Measurements from ENCODE around the gene RBM38. TPM values are rescaled to one million over a fixed set of nuclear protein-coding genes. Genes with fewer than 3 reads are reported as not detected.
A peak's percentile ranks its signal among the peaks of the same experiment; 100 is the strongest.
"Not testable (repeated sequence)": the region's sequence is repeated elsewhere in the genome, so short reads cannot be mapped to it uniquely, and the experiment has no call there.

Gene RBM38
- total RNA-seq, 2 experiments from 2014 or later, result 60.3 to 63.1 TPM

DNA sequence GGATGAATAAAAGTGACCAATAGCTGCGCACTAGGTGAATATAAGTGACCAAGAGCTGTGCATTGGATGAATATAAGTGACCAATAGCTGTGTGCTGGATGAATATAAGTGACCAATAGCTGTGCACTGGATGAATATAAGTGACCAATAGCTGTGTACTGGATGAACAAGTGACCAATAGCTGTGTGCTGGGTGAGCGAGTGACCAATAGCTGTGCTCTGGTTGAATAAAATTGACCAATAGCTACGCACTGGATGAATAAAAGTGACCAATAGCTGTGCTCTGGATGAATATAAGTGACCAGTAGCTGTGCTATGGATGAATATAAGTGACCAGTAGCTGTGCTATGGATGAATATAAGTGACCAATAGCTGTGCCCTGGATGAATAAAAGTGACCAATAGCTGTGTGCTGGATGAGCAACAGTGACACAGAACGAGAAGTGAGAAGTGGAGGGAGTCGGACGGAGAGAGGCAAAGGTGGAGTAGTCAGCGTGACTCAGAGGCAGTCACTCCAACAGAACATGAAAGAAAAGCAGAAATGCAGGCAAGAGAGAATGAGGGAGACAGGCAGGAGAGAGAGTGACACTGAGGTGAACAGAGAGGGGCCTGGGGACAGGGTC is 38.5 kb downstream of the RBM38 start:
- Mint-ChIP-seq H3K27me3 (ENCODE audit: low read depth) (no peaks in the 10 kb centered on the region), H3K9me3 (no peaks in the 10 kb centered on the region), H3K4me3 (no peak overlapping the region), H3K36me3 (ENCODE audit: low read depth) (no peaks in the 10 kb centered on the region), H3K4me1 (ENCODE audit: low read depth) (peaks cover 59% of the 10 kb centered on the region), H3K27ac (no peak overlapping the region)
- CTCF ChIA-PET, result interaction anchor here (0.9 to 1.3 kb wide), 3 partner anchors 13 to 21 kb away, joined by 3 read pairs; no protein-coding TSS in a partner anchor
- intact Hi-C loops (cut with micrococcal nuclease), result no loop called here
- no peak for DNase-seq

DNA sequence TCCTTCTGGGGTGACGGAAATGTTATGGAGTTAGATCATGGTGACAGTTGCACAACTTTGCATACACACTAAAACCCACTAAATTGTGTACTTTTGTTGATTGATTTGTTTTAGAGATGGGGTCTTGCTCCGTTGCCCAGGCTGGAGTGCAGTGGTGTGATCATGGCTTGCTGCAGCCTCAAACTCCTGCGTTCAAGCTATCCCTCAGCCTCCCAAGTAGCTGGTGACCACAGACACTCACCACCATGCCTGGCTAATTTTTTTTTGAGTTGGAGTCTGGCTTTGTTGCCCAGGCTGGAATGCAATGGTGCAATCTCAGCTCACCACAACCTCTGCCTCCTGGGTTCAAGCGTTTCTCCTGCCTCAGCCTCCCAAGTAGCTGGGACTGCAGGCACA is 39.0 kb downstream of the RBM38 start:
- H3K9me3 Mint-ChIP-seq; H3K27me3 Mint-ChIP-seq (ENCODE audit: low read depth); H3K27ac Mint-ChIP-seq; H3K4me3 Mint-ChIP-seq; DNase-seq; intact Hi-C loops (cut with micrococcal nuclease); H3K36me3 Mint-ChIP-seq (ENCODE audit: low read depth): not testable (repeated sequence)
- peaks cover 60% of the 10 kb centered on the region for H3K4me1 Mint-ChIP-seq (ENCODE audit: low read depth)
- CTCF ChIA-PET, result interaction anchor here (0.9 to 1.3 kb wide), 3 partner anchors 13 to 21 kb away, joined by 3 read pairs; no protein-coding TSS in a partner anchor

DNA sequence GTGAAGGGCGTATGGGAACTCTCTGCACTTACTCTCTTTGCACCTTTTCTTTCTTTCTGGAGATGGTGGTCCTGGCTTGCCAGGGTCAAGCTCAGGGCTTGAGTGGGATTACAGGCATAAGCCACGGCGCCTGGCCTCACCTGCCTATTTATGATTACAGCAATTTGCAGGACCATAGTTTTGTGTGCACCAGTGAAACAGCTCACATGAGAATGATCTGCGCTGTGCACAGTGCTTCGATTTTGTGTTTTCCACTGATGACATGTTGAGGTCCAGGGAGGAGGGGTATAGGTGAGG is 40.3 kb downstream of the RBM38 start:
- no peak for DNase-seq
- Mint-ChIP-seq H3K4me3 (no peak overlapping the region), H3K27ac (no peak overlapping the region), H3K27me3 (ENCODE audit: low read depth) (no peaks in the 10 kb centered on the region), H3K36me3 (ENCODE audit: low read depth) (no peaks in the 10 kb centered on the region), H3K9me3 (no peaks in the 10 kb centered on the region), H3K4me1 (ENCODE audit: low read depth) (peaks cover 62% of the 10 kb centered on the region)
- CTCF ChIA-PET, result no interaction called here
- intact Hi-C loops (cut with micrococcal nuclease), result no loop called here

DNA sequence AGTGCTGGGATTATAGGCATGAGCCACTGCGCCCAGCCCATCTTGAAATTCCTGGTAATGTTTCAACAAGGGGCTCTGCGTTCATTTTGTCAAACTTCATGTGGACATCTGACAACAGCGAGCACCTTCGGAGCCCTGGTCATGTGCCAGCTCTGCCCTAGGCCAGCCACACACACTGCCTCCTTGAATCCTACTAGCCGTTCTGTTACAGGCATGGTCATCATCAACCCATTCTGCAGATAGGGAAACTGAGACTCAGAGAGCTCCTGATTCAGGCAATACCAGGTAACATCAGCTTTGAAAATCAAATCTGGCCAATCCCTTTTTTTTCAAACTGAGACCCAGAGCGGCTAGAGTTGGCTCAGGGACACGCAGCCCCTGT is 41.3 kb downstream of the RBM38 start:
- CTCF ChIA-PET, result no interaction called here
- H3K27ac Mint-ChIP-seq, result peak overlapping the region; percentile 87
- H3K36me3 Mint-ChIP-seq (ENCODE audit: low read depth), result no peaks in the 10 kb centered on the region
- peaks cover 58% of the 10 kb centered on the region for H3K4me1 Mint-ChIP-seq (ENCODE audit: low read depth)
- H3K9me3 Mint-ChIP-seq, result no peaks in the 10 kb centered on the region
- DNase-seq, result no peak
- intact Hi-C loops (cut with micrococcal nuclease), result loop anchor here (2.0 kb wide), 1 partner anchor 186 kb away; no protein-coding TSS in a partner anchor
- H3K4me3 Mint-ChIP-seq, result peak overlapping the region; percentile 18
- no peaks in the 10 kb centered on the region for H3K27me3 Mint-ChIP-seq (ENCODE audit: low read depth)

DNA sequence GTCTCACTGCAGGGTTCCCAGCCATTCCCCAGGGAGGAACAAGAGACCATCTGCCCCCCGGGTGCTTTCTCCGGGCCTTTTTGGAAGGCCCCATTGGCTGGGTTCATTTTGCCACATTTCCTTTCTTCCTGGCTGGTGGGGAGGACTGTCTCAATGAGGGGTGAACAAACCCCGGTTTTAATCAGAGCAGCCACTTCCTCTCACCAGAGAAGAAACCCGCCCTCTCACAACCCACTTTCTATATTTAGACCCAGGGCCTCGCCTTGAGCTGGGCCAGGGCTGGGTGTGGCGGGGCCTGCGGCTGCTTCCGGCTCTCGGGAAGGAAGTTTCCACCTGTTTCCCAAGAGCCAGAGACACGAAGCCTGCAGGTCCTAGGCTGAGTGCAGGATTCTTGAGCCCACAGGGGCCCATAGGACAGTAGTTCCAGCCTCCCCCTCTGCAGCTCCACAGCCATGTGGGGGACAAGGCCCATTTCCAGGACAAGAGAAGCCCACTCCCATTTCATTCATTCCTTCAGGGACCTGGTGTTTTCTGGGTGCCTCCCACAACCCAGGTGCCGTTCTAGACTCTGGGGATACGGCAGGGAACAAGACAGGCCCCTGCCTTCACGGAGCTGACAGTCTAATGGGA is 41.8 kb downstream of the RBM38 start:
- H3K27ac Mint-ChIP-seq, result peak overlapping the region; percentile 87
- DNase-seq, result peak; percentile 85
- intact Hi-C loops (cut with micrococcal nuclease), result loop anchor here (1.0 to 2.0 kb wide), 3 partner anchors 41 to 186 kb away; no protein-coding TSS in a partner anchor
- CTCF ChIA-PET, result interaction anchor here (1.0 to 1.4 kb wide), 3 partner anchors 11 to 43 kb away, joined by 3 read pairs; no protein-coding TSS in a partner anchor
- H3K9me3 Mint-ChIP-seq, result no peaks in the 10 kb centered on the region
- no peaks in the 10 kb centered on the region for H3K27me3 Mint-ChIP-seq (ENCODE audit: low read depth)
- no peaks in the 10 kb centered on the region for H3K36me3 Mint-ChIP-seq (ENCODE audit: low read depth)
- H3K4me3 Mint-ChIP-seq, result peak overlapping the region; percentile 18
- peaks cover 58% of the 10 kb centered on the region for H3K4me1 Mint-ChIP-seq (ENCODE audit: low read depth)

DNA sequence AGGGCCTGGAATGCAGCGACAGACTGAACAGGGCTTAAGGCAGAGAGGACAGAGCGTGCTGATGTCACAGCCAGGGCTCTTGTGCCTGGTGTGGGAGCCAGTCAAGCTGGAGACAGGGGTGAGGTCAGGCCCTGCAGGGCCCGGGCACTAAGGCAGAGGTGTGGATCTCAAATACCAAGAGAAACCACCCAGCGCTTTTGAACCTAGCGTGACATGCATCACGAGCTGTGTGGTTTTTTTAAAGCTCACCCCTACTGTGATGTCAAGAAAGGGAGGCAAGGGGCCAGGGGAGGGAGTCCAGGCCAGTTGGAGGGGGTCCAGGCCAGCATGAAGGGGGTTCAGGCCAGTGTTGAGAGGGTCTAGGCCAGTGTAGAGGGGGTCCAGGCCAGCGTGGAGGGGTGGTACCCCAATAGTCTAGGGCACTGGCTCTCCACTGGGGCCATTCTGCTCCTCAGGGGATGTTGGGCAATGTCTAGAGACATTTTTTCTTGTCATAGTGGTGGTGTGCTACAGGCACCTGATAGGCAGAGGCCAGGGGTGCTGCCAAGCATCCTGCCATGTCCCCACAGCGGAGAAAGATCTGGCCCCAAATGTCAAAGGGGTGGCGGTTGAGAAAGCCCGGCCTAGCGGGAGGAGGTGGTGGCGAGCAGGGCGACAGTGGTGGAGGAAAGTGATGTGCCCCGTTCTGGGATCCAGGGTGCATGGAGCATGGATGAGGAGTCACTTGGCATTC is 42.6 kb downstream of the RBM38 start:
- H3K27ac Mint-ChIP-seq, result peak overlapping the region; percentile 87
- peak; percentile 42 for DNase-seq
- no peaks in the 10 kb centered on the region for H3K36me3 Mint-ChIP-seq (ENCODE audit: low read depth)
- no peaks in the 10 kb centered on the region for H3K27me3 Mint-ChIP-seq (ENCODE audit: low read depth)
- intact Hi-C loops (cut with micrococcal nuclease), result loop anchor here (1.0 to 2.0 kb wide), 3 partner anchors 42 to 185 kb away; no protein-coding TSS in a partner anchor
- peaks cover 58% of the 10 kb centered on the region for H3K4me1 Mint-ChIP-seq (ENCODE audit: low read depth)
- H3K4me3 Mint-ChIP-seq, result no peak overlapping the region
- CTCF ChIA-PET, result interaction anchor here (0.6 to 1.9 kb wide), 9 partner anchors 9 to 194 kb away, joined by 3 to 6 read pairs (median 3); no protein-coding TSS in a partner anchor
- H3K9me3 Mint-ChIP-seq, result no peaks in the 10 kb centered on the region

DNA sequence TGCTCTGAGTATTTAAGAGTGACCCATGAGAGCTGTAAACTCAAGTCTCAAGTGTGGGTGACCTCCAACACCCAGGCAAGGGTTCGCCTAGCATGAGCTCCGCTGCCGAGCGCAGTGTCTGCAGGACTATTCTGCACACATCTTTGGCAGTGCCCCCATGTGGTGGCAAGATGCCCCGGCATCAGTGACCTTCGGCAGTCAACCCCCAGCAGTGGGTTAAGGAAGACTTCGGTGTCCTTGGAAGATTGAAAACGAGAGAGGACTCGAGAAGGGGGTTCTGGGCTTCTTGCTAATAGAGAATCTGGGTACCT is 43.1 kb downstream of the RBM38 start:
- no peaks in the 10 kb centered on the region for H3K36me3 Mint-ChIP-seq (ENCODE audit: low read depth)
- no peaks in the 10 kb centered on the region for H3K27me3 Mint-ChIP-seq (ENCODE audit: low read depth)
- intact Hi-C loops (cut with micrococcal nuclease), result no loop called here
- no peak overlapping the region for H3K4me3 Mint-ChIP-seq
- H3K4me1 Mint-ChIP-seq (ENCODE audit: low read depth), result peaks cover 57% of the 10 kb centered on the region
- no peaks in the 10 kb centered on the region for H3K9me3 Mint-ChIP-seq
- H3K27ac Mint-ChIP-seq, result no peak overlapping the region
- CTCF ChIA-PET, result interaction anchor here (0.6 to 1.9 kb wide), 8 partner anchors 10 to 194 kb away, joined by 3 to 6 read pairs (median 3); no protein-coding TSS in a partner anchor
- DNase-seq, result peak; percentile 42

DNA sequence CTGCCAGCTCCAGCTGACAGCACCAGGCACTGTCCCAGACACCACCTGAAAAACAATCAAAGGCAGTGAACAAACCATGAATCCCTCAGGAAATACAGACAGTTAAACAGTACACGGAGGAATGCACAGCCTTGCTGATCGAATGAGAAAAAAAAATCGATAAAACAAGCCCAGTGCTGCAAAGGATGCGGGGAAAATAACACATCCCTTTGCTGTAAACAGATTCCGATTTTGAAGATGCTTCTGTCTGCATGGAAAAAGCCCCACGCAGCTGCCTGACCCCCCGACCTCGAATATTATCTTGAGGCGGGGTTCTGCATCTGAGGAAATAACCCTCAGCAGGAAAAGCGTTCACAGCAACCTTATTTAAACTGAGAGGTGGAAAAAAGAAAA is 43.9 kb downstream of the RBM38 start:
- Mint-ChIP-seq H3K9me3 (no peaks in the 10 kb centered on the region), H3K4me3 (no peak overlapping the region), H3K27me3 (ENCODE audit: low read depth) (no peaks in the 10 kb centered on the region), H3K27ac (no peak overlapping the region), H3K36me3 (ENCODE audit: low read depth) (no peaks in the 10 kb centered on the region), H3K4me1 (ENCODE audit: low read depth) (peaks cover 50% of the 10 kb centered on the region)
- CTCF ChIA-PET, result interaction anchor here (0.6 to 1.9 kb wide), 9 partner anchors 8 to 1728 kb away, joined by 3 to 5 read pairs (median 3); no protein-coding TSS in a partner anchor
- no peak for DNase-seq
- intact Hi-C loops (cut with micrococcal nuclease), result loop anchor here (1.0 kb wide), 2 partner anchors 46 to 53 kb away; no protein-coding TSS in a partner anchor

DNA sequence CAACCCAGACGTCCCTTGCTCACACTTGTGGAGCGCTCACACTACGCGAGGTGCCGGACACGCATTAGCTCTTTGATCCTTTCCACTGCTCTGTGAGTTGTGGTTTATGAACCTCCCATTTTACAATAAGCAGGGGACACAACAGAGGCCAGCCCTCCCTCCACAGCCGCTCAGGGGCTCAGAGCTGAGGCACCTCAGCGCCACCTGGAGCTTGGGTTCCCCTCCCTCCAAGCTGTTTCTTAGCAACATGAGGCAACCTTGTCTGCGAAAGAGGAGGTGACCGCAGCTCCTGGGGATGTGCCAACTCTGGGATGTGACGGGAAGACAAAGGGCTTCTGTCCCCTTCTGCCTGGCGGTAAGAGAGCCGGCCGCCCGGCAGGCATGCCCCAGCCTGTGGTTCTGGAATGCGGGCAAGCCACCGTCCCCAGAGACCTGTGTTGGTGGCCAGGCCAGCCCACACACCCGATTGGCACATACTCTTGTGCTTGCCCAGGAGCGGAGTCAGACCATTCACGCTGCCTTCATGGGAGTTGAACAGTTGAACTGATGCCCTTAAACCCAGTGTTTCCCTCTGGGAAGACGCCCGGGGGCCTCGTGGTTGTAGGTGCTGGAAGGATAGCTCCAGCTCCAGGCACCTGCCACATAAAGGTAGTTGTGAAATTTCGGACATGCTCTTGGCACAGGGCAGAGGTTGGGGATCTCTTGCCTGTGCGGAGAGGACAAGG is 44.5 kb downstream of the RBM38 start:
- intact Hi-C loops (cut with micrococcal nuclease), result loop anchor here (1.0 kb wide), 2 partner anchors 46 to 53 kb away; no protein-coding TSS in a partner anchor
- DNase-seq, result peak; percentile 62
- Mint-ChIP-seq H3K27me3 (ENCODE audit: low read depth) (no peaks in the 10 kb centered on the region), H3K27ac (no peak overlapping the region), H3K4me1 (ENCODE audit: low read depth) (peaks cover 50% of the 10 kb centered on the region), H3K9me3 (no peaks in the 10 kb centered on the region), H3K36me3 (ENCODE audit: low read depth) (no peaks in the 10 kb centered on the region), H3K4me3 (no peak overlapping the region)
- CTCF ChIA-PET, result interaction anchor here (0.8 to 1.9 kb wide), 6 partner anchors 8 to 54 kb away, joined by 3 to 5 read pairs (median 3); no protein-coding TSS in a partner anchor

DNA sequence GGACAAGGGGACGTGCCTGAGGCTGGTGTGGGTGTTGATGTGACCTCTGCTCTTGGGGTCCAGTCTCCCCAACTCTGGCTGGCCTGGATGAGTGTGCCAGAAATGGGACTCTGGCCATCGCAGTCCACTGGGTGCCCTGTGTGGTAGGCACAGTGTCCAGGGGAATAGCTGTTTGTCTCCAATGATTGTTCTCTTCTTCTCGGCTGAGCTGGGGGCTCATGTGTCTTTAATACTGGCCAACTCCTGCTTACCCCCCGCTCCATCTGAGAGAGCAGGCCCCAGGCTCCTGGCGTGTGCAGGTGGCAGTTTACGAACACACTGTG is 45.0 kb downstream of the RBM38 start:
- H3K4me3 Mint-ChIP-seq, result no peak overlapping the region
- no peak for DNase-seq
- no peak overlapping the region for H3K27ac Mint-ChIP-seq
- H3K4me1 Mint-ChIP-seq (ENCODE audit: low read depth), result peaks cover 50% of the 10 kb centered on the region
- no peaks in the 10 kb centered on the region for H3K9me3 Mint-ChIP-seq
- H3K27me3 Mint-ChIP-seq (ENCODE audit: low read depth), result no peaks in the 10 kb centered on the region
- CTCF ChIA-PET, result interaction anchor here (1.0 to 1.9 kb wide), 4 partner anchors 29 to 54 kb away, joined by 3 to 5 read pairs (median 3); no protein-coding TSS in a partner anchor
- intact Hi-C loops (cut with micrococcal nuclease), result no loop called here
- H3K36me3 Mint-ChIP-seq (ENCODE audit: low read depth), result no peaks in the 10 kb centered on the region

DNA sequence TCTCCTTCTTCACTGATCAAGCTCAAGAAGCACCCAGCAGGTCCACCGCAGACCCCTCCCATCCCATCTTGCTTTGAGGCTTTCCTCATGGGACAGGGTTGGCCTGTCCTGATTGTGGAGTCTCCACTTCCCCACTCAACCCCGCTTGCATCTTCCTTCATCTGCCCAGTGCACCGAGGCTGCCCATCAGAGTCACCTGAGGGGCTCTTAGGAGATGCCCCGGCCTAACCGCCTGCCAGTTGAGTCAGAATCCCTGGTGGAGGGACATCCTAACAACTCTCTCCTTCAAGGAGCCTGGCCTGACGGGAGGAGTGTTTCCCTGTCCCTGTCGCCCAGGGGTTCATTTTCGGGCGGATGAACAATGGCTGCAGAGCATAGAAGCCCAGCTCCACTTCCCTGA is 46.1 kb downstream of the RBM38 start:
- Mint-ChIP-seq H3K27me3 (ENCODE audit: low read depth) (no peaks in the 10 kb centered on the region), H3K27ac (no peak overlapping the region), H3K4me1 (ENCODE audit: low read depth) (peaks cover 39% of the 10 kb centered on the region), H3K36me3 (ENCODE audit: low read depth) (no peaks in the 10 kb centered on the region), H3K4me3 (no peak overlapping the region), H3K9me3 (no peaks in the 10 kb centered on the region)
- CTCF ChIA-PET, result interaction anchor here (1.0 kb wide), 1 partner anchor 28 kb away, joined by 3 read pairs; no protein-coding TSS in a partner anchor
- intact Hi-C loops (cut with micrococcal nuclease), result no loop called here
- no peak for DNase-seq

Data from activated naive CD4-positive, alpha-beta T cell treated with anti-CD3 and anti-CD28 coated beads for 36 hours (primary cell).